Activated CD4-positive, alpha-beta T cell treated with anti-CD3 and anti-CD28 coated beads for 1 hour (primary cell): ENCODE measurements around the gene ATP11B.
"Not testable (repeated sequence)": the region's sequence is repeated elsewhere in the genome, so short reads cannot be mapped to it uniquely, and the experiment has no call there.

Experiments
- DNase-seq: peaks from one replicate; pipeline ENCODE4 v3.0.0-alpha.2; 2020

The ATP11B gene

DNA sequence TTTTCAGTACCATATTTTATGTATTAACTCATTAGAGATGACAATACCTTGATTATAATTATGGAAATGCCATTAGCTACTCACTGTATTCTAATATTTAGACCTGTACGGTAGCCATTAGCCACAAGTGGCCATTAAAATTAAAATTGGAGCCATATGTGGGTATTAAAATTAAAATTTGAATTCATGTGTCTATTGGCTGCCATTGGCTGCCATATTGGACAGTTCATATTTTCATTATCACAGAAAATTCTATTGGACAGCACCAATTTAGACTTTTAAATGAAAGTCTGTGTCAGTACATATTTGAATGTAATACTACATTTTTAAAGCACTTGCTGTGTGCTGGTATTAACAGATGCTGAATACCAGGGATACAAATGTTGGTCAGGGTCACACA lies 3.0 kb downstream of the ATP11B start:
- DNase-seq = no peak

DNA sequence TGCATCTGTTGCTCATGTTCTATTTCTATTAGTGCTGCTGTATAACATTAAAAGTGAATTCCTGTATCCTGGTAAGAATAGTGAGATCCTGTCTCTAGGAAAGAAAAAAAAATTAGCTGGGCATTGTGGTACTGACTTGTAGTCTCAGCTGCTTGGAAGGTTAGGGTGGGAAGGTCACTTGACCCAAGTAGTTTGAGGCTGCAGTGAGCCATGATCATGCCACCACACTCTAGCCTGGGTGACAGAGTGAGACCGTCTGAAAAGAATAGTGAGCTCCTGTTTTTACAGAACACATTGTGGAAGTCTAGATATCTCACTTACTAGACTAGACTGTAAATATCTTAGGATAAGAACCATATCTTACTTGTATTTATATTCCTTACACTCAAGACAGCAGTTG lies 4.6 kb downstream of the ATP11B start:
- no peak for DNase-seq

DNA sequence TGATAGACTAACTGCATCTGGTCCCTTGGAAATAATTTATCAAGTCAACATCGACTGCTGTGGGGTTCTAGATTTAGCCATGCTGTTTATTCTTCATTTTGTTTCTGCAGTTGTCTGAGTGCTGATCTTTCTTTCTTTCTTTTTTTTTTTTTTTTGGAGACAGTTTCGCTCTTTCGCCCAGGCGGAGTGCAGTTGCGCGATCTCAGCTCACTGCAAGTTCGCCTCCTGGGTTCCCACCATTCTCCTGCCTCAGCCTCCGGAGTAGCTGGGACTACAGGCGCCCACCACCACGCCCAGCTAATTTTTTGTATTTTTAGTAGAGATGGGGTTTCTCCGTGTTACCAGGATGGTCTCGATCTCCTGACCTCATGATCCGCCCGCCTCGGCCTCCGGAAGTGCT lies 5.8 kb downstream of the ATP11B start:
- DNase-seq = not testable (repeated sequence)

DNA sequence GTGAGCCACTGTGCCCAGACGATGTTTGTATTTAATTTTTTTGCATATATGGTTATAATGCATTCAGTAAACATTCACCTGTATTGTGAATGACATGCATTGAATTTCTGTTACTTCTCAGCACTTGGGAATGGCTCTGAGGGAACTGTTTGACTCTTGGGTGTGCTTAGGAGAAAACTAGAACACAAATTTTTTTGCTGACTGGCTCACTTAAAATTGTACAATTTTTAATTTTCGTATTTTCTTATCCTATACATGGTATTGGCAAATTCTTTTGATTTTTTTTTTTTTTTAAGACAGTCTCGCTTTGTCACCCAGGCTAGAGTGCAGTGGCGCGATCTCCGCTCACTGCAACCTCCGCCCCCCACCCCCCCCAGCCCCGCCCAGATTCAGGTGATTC lies 7.2 kb downstream of the ATP11B start:
- no peak for DNase-seq

DNA sequence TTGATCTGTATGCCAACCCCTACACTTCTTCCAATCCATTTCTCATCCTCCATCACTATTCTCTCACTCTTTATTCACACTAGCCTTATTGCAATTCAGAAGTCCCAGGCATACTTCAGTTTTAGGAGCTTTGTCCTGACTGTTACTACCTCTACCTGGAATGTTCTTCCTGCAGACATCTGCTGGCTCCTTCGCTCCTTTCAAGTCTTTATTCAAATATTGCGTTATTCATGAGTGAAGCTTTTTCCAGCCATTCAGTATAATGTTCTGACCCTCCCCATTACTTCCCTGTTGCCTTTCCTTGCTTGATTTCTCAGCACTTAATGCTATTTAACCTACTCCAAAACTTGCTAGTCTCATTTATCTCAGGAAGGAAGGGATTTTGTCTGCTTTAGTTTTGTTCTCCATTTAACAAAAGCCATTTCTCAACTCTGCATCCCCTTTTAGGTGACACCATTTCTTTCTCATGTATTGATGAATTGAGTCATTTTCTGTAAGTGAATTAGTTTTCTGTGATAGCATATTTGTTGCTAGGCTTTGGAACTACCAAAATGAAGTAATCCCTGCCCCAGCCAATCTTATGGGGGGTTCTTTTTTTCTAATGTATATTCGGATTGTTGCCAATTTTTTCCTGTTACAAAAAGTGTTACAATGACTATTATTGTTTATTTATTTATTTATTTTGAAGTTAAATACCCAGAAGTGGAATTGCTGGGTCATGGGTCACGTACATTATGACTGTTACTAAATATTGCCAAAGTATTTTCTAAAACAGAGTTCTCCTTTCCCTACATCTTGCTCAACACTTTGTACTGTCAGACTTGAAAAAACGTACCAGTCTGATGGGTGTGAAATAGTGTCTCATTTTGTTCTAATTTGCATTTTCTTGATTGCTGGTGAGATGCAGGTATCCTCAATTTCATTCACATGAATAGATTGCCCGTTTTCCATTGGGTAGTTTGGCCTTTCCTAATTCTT lies 9.4 kb downstream of the ATP11B start:
- no peak for DNase-seq

DNA sequence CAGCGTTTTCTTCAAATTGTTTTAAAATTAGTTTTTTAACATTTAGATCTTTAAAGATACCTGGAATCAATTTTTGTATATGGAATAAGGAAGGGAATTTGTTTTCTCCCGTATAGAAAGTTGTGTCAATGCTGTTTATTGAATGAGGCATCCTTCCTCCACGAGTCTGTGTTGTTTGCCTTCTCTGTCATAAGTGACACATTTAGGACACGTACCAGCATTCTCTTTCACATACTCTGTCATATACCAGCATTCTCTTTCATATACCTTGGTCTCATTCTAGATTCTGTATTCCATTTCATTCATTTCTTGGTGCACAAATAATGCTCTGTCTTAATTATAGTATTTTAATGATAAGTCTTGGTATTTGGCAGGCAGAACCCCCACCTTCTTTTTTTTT lies 10.3 kb downstream of the ATP11B start:
- DNase-seq = no peak

DNA sequence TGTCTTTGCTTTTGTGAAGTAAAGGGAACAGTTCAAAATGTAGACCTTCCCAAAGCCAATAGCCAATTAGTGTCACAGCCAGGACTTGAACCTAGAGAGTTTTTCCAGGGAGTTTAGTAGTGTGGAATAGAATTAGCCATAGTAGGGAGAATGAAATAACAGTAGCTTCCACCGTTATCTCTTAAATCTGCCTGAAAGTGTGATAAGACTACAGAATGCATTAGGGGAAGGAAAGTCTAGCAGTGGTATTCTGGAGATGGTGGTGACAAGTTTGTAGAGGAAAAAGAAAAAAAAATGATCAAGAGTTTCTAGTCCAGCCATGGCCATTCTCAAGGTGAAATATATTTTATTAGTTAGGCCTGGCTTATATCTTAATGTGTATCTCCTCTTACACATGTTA lies 13.8 kb downstream of the ATP11B start:
- no peak for DNase-seq

DNA sequence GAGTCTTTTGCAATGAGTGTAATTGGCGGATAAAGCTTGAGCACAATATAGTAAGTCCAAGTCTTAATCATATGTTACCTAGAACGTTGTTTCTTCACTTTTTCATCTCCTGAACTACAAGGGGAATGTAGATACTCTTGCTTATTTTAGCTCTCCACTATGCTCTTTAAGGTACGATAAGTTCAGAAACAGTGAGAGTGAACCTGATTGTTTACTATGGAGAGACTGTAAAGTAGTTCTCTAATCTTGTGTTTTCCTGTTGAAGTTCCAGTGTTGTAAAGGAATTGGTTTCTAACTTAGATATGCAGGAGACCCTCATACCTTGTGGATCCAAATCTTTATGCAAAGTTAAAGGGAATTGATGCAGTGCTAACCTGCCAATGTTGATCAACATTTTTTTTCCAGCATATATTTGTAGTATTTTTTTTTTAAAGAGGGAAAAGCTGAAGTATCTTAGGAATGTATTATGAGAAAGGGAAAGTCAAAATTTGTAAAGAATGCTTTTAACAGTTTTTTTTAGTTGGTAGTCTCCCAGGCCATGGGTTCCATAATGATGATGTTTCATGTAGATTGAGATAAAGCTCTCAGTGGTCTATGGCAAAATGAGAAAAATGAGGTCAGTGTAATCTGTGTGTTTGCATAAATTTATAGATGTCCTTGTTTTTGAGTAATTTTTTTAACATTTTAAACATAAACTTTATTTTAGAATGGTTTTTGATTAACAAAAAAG lies 14.9 kb downstream of the ATP11B start:
- DNase-seq = no peak

DNA sequence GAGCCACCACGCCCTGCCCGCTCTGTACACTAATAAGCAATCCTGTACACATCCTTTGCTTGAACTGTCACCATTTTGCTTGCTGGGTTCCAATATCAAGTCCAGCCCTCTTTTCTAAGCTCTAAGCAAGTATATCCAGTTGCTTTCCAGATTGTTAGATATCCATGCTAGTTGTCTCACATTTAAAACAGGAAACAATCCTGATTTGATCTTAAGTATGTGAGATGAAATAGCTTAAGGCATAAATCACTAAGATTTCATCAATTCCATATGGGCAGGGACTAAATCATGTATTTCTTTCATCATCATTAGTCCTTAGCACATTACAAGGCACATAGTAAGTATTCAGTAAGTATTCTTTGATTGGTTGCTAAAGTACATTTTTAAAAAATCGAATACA lies 16.2 kb downstream of the ATP11B start:
- DNase-seq = no peak

DNA sequence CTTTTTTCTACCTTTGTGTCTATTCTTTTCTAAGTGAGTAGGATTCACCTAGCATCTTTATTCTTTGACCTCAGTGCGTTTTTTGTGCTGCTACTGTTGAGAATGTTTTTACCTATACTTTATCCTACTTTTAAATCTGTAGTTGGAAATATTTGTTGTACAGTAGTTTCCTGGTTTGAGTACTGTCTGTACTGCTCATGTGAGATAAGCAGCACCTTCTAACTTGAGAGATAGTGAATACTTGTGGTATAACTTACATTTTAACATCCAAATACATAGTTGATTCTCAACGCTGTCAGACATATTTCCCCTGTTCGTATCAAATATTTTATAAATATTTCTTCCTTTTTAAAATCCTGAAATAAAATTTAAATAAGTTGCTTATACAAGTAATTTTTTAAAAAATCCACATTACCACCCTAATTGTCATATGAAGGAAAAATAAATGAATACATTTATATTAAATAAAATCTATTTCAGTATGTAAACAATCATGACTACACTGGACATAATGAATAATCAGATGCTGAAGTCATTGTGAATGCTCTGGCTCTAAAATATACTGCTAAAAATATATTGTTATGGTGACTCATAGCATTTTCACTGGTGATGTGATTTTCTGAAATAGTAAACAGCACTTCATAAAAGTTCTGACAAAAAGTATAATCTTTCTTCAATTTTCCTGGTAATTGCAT lies 17.4 kb downstream of the ATP11B start:
- no peak for DNase-seq

DNA sequence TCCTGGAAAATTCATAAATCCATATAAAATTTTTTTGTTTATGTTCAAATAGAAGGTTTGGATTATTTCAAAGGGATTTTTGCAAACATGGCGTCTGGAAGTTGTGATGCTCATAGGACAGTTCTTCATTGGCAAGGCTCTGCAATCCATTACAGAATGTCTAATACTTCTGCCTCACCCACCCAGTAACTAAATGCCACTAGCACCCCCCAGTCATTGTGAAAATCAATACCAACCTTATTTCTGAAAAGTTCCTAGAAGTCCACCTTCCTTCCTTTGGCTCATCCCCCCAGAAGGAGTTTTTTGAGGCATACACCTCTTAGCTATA lies 17.9 kb downstream of the ATP11B start:
- no peak for DNase-seq

DNA sequence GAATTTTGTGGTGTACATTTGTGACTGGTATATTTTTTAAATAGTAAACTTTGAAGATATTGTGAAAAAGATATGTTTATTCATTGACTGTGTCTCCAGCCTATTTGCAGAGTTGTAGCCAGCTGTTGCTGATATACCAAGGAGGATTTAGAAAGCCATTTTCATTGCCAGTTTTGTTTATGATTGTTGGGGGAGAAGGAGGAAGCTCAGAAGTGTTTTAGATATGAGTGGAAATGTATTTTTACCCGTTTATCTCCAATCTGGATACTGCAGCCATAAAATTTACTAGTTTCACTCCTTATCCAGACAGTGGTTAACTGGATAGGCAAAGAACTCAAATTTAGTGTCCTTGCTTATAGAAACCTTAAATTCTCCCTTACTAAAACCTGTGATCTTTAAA lies 18.8 kb downstream of the ATP11B start:
- DNase-seq = no peak

DNA sequence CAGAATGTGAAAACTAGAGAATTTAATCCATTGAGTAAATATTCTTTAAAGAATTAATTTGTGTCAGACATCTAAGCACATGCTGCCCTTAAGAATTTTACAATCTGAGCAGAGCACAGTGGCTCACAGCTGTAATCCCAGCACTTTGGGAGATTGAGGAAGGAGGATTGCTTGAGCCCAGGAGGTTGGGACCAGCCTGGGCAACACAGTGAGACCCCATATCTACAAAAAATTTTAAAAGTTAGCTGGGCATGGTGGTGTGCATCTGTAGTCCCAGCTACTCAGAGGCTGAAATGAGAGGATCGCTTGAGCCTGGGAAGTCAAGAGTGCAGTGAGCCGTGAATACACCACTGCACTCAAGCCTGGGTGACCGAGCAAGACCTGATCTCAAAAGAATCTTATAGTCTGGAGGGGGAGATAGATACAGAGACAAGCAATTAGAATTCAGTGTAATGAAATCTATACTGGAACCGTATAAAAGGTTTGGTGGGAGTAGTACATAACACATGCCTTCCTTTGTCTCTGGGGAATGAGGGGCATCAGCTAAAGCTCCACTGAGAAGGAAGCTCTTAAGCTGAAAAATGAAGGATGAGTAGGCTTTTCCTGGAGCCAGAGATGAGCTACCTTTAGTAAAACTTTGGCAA lies 21.2 kb downstream of the ATP11B start:
- no peak for DNase-seq

DNA sequence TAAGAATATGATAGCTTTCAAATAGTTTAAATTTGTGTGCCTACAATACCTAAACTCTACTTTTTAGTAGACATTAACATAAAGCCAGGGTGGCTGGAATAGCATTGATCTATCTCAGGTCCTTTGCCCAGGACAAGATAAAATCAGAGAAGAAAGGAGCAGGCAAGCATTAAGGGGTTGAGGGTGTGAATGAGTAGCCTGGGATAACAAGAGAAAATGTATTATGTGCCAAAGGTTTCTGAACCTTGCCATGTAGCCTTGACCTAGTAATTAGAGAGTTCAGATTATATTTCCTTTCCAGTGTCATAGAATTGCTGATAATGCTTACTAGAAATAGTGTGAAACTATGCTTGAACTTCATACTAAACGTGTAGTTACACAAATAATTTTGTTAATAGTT lies 22.9 kb downstream of the ATP11B start:
- no peak for DNase-seq

DNA sequence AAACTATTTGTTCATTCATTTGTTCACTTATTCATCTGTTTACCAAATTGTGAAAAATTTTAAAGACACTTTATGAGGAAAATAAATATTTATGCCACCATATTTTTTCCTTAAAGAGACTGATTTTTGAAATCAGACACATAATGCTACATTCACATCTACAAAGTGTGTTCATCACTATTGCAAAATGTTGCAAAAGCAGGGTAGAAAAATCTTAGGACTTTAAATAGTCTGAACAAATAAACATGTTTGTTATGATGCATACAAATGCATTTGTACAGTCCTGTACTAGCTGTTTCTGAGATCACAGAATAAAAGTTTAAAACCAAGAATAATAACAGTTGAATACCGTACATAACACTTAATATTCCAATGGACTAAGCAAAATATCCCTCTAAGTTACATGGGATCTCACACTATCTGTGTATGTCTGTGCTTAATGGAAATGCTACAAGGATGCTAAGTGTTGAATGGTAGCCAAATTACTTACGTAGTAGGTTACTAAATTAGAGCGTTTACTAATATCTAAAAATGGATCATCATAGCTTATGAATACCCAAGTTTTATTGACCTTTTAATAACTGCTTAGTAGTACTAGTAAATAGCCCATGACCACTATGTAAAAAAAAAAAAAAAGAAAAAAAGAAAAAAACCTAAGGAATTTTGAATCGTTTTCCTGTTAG lies 25.1 kb downstream of the ATP11B start:
- no peak for DNase-seq

DNA sequence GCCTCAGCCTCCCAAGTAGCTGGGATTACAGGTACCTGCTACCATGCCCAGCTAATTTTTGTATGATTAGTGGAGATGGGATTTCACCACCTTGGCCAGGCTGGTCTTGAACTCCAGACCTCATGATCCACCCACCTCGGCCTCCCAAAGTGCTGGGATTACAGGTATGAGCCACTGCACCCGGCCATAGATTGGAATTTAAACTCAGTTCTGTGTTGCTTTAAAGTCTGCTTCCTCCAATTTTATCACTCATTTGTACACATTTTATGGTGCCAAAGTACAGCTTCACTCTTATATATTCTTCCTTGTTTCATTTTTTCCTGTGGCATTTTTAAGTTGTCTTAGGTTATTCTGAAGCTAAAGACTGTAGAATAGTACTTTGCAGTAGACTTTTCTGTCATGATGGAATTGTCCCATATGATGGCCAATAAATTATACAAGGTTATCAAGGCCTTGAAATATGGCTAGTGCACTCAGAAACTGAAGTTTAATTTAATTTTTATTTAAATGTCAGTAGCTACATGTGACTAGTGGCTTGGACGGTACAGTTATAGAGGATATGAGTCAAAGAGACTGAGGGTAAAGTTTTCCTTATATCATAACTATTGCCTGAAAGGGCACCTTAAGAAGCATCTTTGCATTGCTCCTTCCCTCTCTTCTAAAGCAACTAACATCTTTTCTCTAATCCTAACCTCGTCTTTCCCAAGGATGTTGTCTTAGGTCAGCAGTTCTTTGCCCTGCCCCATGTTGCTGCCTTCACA lies 28.1 kb downstream of the ATP11B start:
- no peak for DNase-seq

DNA sequence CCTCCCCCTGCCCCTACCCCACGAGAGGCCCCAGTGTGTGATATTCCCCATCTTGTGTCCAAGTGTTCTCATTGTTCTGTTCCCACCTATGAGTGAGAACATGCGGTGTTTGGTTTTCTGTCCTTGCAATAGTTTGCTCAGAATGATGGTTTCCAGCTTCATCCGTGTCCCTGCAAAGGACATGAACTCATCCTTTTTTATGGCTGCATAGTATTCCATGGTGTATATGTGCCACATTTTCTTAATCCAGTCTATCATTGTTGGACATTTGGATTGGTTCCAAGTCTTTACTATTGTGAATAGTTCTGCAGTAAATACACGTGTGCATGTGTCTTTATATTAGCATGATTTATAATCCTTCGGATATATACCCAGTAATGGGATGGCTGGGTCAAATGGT lies 29.0 kb downstream of the ATP11B start:
- not testable (repeated sequence) for DNase-seq

DNA sequence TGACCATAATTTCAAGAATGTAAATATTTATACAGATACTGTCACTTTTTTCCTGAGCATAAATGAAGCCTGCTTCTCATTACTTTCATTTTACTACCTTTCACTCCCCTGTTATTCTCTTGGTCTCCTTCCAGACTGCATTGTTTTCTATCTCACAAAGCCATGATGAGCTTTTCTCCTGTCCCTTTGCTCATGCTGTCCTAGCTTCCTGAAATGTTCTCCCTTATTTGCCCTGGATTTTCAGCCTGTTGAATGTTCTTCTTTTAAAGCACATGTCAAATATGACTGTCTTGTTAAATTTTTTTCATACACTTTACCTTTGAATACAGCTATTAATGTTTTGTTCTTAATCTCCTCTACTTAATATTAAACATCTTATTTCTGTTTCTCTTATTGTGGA lies 31.7 kb downstream of the ATP11B start:
- no peak for DNase-seq

DNA sequence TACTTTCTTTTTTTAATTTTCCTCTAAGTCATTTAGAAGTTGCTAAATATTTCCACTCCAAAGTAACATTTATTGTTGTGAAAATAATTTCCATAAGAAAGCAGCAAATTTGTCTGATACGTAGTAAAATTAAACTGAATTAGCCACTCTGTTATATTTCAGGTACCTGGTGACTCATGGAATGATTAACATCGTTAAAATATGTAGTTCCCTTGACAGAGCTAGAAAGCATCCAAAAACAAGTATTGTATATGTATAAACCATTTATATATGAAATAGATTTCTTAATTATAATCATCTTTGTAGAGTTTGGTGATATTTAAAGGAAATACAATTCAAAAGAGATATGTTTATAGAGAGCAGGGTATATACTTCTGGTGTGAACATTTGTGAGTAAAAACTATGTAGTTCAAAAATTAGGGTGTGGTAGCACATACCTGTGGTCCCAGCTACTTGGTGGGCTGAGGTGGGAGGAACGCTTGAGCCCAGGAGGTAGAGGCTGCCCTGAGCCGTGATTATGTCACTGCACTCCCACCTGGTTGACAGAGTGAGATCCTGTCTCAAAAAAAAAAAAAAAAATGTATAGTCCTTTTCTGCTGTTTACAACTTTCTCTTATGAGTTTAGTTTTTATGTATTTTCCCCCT lies 36.6 kb downstream of the ATP11B start:
- no peak for DNase-seq

DNA sequence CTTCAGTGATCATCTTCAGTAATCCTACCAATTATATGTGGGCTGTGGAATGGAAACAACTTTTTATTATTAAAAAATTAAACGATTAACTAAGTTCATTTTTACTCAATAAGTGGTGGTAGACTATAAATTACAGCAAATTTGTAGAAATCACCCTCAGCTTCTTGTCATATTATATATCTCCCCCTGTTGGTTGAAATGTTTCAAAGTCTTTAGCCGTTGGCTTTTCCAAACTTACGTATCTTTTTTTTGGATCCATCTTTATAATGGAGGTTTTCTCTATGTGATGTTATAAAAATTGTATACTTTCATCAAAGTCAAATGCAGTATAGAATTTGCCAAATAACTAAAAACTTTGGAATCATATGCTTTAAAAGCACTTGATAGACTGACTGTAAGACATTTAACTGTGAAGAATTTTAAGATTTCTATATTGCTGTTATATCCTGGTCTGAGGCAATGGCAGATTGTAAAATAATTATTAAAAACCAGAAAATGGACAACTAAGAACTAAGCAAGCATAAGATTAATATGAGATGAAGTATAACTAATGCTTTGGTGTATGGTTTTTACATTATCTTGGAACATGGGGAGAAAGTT lies 44.7 kb downstream of the ATP11B start:
- no peak for DNase-seq

DNA sequence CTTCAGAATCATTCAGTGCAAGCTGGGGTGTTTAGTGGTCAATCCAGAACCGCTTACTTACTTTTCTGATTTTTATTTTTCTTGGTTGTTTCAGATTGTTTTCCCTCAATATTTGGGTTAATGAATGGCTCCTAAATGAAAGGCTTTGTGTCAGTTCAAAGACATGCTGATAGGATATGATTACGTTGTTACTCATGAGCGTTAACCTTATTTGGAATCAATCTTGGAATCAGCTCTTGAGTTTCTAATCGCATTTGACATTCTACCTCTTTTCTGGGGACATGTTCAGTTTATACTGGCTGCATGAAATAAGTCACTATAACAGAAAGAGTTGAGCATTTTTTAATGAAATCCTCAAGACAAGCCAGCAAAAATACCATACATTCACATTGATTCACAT lies 50.2 kb downstream of the ATP11B start:
- DNase-seq = no peak
